GM21515 (cell line): Measurements from ENCODE around the gene CLN3.
"Not testable (repeated sequence)": the region's sequence is repeated elsewhere in the genome, so short reads cannot be mapped to it uniquely, and the experiment has no call there.

Experiments used
- ATAC-seq: cut with Tn5 transposase; IDR thresholded peaks from one replicate; pipeline ENCODE4 v1.9.1; 2021; ENCODE audit not compliant: unreplicated experiment

The CLN3 gene

DNA sequence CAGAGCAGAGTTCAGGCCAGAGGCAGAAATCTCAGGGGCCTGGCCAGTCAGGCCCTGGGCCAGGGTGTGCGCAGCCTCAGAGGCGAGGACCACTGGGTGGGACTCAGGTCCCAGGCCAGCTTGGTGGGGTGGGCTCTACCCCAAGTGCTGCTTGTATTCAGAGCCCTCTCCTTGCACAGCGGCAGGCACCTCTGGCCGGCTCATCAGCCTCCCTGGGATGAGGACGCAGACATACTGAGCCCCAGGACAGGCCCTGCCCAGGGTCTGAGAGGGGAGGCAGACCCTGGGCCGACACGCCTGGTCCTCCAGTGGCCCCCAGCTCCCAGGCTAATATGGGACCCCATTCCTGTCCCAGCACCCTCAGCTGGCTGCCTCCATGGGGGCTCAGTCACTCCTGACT lies 22.4 kb upstream of the CLN3 start:
- no peak for ATAC-seq

- no peak for ATAC-seq
Measured at GRCh38 chr16:28513484-28514181, 21.8 kb upstream of the CLN3 start.

GRCh38 chr16:28511801-28512789 lies 20.2 kb upstream of the CLN3 start:
- no peak for ATAC-seq

DNA sequence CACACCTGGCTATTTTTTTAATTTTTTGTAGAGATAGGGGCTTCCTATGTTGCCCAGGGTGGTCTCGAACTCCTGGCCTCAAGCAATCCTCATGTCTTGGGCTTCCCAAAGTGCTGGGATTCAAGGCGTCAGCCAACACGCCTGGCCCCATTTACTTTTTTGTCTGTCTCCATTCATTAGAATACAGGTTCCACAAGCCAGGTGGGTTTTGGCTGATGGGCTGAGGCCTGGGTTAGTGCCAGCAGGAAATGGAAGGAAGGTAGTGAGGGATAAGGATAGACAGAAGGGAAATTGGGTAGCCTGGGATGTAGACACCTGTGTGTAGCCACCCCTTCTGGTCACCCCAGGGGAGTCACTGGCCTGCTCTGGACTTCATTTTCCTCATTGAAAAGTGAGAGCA lies 19.2 kb upstream of the CLN3 start:
- ATAC-seq = no peak

DNA sequence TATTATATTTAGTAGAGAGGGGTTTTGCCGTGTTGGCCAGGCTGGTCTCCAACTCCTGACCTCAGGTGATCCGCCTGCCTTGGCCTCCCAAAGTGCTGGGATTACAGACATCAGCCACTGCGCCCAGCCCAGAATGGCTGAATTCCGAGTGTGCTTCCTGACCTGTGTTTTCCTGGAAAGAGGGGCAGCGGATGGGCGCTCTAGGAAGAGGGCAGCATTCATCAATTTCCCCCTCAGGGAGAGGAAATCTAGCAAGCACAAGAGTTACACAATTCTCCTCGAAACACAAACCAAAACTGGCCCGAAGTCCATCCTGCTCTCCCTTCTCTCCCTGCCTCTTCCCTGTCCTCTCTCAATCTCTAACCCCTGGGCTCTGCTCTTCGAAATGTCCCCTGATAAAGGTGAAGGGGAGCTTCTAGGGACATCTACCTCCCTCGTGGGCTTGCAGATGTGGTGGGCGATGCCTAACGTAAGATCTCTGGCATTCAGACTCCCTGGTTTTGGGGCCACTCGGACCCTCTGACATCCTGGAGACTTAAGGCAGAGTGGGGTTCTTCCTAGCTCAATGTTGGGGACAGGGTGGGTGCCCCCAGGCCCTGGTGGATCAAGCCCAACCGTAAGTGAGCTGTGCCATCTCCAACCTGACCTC lies 13.7 kb upstream of the CLN3 start:
- ATAC-seq = no peak

DNA sequence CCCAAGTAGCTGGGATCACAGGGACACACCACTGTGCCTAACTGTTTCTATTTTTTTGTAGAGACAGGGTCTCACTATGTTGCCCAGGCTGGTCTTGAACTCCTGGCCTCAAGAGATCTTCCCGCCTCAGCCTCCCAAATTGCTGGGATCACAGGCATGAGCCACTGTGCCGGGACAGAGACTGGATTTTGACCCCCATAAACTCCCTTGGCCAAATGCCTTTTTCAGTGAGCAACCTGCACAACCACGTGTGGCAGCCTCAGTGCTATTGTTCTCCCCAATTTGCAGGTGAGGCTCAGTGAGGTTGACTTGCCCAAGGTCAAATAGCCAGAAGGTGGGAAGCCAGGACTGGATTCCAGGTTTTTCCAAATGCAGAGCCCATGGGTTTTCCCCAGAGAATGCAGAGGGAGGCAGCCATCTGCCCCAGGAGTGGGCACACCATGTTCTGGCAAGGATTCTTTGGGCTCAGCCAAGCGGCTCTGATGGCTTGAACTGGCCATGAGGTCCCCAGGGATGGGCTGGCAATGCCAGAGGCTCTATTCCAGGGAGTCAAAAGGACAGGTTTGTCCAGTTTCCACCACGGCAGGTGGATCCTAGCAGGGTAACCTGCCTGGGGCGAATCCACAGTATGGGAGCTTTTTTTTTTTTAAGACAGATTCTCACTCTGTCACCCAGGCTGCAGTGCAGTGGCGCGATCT lies 13.0 kb upstream of the CLN3 start:
- ATAC-seq = no peak

DNA sequence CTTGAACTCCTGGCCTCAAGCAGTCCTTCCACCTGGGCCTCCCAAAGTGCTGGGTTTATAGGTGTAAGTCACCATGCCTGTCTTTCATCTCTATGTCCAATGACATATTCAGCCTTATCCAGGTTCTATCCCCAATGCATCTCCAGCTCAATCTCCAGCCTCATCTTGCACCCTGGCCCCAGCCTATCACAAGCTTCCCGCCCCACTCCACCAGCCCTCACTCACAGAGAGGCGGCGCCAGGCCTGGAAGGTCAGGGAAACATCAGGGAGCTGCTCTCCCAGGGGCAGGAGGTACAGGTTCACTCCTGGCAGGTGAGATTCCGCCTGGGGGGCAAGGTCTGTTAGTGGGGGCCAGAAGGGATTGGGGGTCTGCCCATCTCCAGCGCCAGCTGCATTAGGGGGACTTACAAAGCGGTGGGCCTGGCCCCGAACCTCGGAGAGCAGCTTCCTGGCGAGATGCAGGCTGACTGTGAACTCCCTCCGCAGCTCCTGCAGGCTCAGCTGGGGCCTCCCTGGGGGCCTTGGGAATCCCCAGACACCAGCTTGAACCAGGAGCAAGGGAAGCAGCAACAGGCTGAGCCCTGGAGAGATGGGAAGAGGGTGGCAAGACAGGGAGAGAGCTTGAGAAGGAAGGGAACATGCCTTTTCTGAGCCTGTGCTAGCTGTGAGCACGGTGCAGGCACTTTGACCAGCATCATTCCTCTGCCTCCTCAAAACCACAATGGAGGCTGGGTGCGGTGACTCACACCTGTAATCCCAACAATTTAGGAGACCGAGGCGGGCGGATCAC lies 11.8 kb upstream of the CLN3 start:
- no peak for ATAC-seq

DNA sequence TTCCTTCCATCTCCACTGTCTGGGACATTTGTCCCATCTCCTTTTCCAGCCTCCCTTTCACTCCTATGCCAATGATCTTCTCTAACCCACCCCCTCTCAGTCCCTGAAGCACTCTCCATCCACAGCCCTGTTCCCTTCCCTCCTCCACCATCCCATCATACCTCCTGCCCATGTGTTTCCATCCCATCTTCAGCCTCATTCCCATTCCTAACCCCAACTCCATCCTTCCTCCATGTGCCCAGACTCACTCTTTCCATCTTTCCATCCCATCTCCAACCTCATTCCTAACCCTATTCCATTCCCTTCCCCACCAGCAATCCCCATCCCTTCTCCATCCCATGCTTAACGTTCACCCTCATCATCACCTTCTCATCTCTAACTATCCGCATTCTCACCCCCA lies 10.4 kb upstream of the CLN3 start:
- ATAC-seq = no peak

GRCh38 chr16:28501258-28502232 lies 9.7 kb upstream of the CLN3 start:
- ATAC-seq = no peak

- not testable (repeated sequence) for ATAC-seq
Measured at GRCh38 chr16:28500476-28501180, 8.8 kb upstream of the CLN3 start.

DNA sequence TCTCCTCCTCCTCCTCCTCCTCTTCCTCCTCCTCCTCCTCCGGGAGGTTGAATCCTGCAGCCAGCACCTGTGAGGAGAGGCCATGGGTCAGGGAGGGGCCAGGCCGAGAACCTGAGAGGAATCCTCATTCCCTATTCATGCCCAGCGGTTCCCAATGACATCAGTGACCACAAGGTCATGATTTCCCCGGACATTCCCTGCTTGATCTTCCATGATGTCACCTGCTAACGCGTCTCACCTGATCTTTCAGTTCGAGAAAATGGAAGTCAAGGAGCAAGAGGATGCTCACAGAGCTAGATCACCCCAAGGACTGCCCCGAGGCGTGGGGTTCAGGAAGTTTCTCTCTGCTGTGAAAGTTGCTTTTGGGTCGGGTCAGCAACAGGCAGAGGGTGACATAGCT lies 8.0 kb upstream of the CLN3 start:
- ATAC-seq = no peak

DNA sequence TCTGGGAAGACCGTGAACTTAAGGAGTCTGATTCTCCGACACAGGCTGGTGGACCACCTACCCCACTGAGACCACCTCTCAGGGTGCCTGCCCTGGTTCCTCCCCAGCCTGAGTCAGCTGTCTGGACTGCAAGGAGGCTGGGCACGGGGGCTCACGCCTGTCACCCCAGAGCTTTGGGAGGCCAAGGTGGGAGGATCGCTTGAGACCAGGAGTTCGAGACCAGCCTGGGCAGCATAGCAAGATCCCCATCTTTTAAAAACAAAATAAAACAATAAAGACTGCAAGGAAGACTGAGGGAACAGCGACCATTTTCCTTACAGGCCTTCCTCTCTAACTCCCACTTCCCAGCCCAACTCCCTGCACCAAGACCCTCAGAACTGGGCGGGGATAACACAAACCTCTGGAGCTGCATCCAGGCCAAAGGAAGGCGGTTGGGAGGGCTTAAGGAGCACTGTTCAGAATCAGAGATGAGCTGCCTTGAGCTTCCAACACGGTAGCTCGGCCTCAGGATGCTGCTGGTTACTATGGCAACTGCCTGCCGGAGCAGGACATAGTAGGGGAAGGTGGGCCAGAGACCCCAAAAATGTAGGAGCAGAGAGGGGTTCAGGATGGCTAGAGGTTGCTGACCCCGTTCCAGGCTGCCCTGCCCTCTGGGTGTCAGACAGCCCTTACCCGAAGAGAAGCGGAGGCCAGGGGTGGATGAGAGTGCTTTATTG lies 7.0 kb upstream of the CLN3 start:
- no peak for ATAC-seq

- ATAC-seq = no peak
Measured at GRCh38 chr16:28497861-28498599, 6.2 kb upstream of the CLN3 start.

GRCh38 chr16:28497386-28497785 lies 5.5 kb upstream of the CLN3 start:
- ATAC-seq = no peak

GRCh38 chr16:28496844-28497243 lies 5.0 kb upstream of the CLN3 start:
- ATAC-seq = no peak

- ATAC-seq = no peak
Measured at GRCh38 chr16:28495795-28496749, 4.2 kb upstream of the CLN3 start.
